Common myeloid progenitor, CD34-positive (primary cell): ENCODE data around the gene RCN1.

Experiments used
- CTCF ChIA-PET: fragments of 350-600 bp; sonication (Branson Sonifier 250); formaldehyde crosslinking; loops from one replicate; lab custom pipeline; 2021; ENCODE audit warnings: antibody characterized with exemption; lab: Charles Lee
- POLR2A ChIA-PET: fragments of 350-600 bp; sonication (Branson Sonifier 250); formaldehyde crosslinking; loops from one replicate; lab custom pipeline; 2021; ENCODE audit warnings: antibody characterized with exemption; lab: Charles Lee
- DNase-seq, 3 donors: peaks; one replicate each; pipeline versions ENCODE4 v3.0.0 to v3.0.0-alpha.2; 2013
- H3K27ac ChIP-seq, 2 experiments: 1 replicate in 1 of 2; 2 replicates in 1 of 2; pipeline ENCODE4 v1.7.0; 2013; ENCODE audit warnings: inconsistent platforms in 2 of 2, low read length in 2 of 2, mild to moderate bottlenecking in 2 of 2, low read depth in 1 of 2, moderate library complexity in 1 of 2; ENCODE audit not compliant: severe bottlenecking in 2 of 2, insufficient read depth in 1 of 2, poor library complexity in 1 of 2
- H3K27me3 ChIP-seq, 5 experiments: replicated peaks in 2 of 5; 1 replicate in 3 of 5; 2 replicates in 2 of 5; pipeline versions ENCODE4 v1.6.1 to v1.7.0; 2013; ENCODE audit warnings: low read length in 4 of 5, mild to moderate bottlenecking in 2 of 5, moderate library complexity in 2 of 5, inconsistent platforms in 1 of 5; ENCODE audit not compliant: insufficient read depth in 5 of 5, control insufficient read depth in 4 of 5
- H3K36me3 ChIP-seq, 4 experiments: 1 replicate in 2 of 4; 2 replicates in 2 of 4; pipeline versions ENCODE4 v1.6.1 to v1.7.0; 2013; ENCODE audit warnings: low read length in 3 of 4, control low read depth in 1 of 4, mild to moderate bottlenecking in 1 of 4; ENCODE audit not compliant: control insufficient read depth in 4 of 4, insufficient read depth in 4 of 4
- H3K4me1 ChIP-seq, 4 experiments: 1 replicate in 3 of 4; 2 replicates in 1 of 4; pipeline versions ENCODE4 v1.6.1 to v1.7.1; 2013; ENCODE audit warnings: low read length in 3 of 4, mild to moderate bottlenecking in 3 of 4, control low read depth in 1 of 4, inconsistent platforms in 1 of 4, moderate library complexity in 1 of 4; ENCODE audit not compliant: control insufficient read depth in 4 of 4, insufficient read depth in 4 of 4; ENCODE audit errors: control extremely low read depth in 1 of 4
- H3K4me3 ChIP-seq, 7 experiments: 1 replicate in 4 of 7; 2 replicates in 3 of 7; pipeline versions ENCODE4 v1.5.1 to v1.7.0; 2013; ENCODE audit warnings: mild to moderate bottlenecking in 7 of 7, low read length in 6 of 7, moderate library complexity in 6 of 7, inconsistent platforms in 2 of 7, low read depth in 2 of 7, control low read depth in 1 of 7; ENCODE audit not compliant: insufficient read depth in 4 of 7, control insufficient read depth in 1 of 7; ENCODE audit errors: extremely low read depth in 1 of 7
- H3K9me3 ChIP-seq, 5 experiments: 1 replicate in 4 of 5; 2 replicates in 1 of 5; pipeline versions ENCODE4 v1.6.1 to v1.7.1; 2013; ENCODE audit warnings: low read length in 4 of 5, mild to moderate bottlenecking in 2 of 5, inconsistent platforms in 1 of 5, low read depth in 1 of 5, moderate library complexity in 1 of 5; ENCODE audit not compliant: control insufficient read depth in 4 of 5, insufficient read depth in 2 of 5; ENCODE audit errors: control extremely low read depth in 1 of 5
- WGBS: methylation state at CpG from one replicate; pipeline ENCODE4 v1.1.5; 2013; ENCODE audit not compliant: insufficient coverage; 5-methylcytosine and 5-hydroxymethylcytosine counted together

The RCN1 gene

DNA sequence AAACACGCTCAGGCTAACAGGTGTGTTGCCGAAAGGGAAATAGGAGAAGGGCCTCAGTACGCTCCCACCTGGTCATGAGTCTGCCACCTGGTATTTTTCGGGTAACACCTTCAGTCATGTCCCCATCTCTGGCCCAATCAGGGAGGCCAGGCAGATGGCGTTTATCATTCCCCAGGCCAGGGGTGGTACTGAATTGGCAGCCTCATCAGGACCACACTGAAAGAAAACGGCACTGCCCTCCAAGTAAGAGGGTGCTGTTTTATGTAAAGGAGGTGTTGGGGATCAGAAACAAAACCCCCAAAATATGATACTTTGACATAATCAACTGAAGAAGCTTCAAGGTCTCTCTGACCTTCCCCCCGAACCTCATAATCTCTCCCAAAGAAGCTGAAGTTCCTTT is 58.9 kb downstream of the RCN1 start:
- ChIA-PET POLR2A (no interaction called here), CTCF (no interaction called here)
- Histone ChIP-seq H3K36me3 (no peaks in the 10 kb centered on the region), H3K27ac (no peak overlapping the region), H3K4me1 (peaks cover 0 to 3% (median 1%) of the 10 kb centered on the region in 4 experiments), H3K4me3 (no peak overlapping the region), H3K27me3 (peaks cover 0 to 13% (median 0%) of the 10 kb centered on the region in 5 experiments), H3K9me3 (no peaks in the 10 kb centered on the region)
- no peak for DNase-seq
- 100% methylated on average over 6 of the region's 7 CpGs for WGBS

DNA sequence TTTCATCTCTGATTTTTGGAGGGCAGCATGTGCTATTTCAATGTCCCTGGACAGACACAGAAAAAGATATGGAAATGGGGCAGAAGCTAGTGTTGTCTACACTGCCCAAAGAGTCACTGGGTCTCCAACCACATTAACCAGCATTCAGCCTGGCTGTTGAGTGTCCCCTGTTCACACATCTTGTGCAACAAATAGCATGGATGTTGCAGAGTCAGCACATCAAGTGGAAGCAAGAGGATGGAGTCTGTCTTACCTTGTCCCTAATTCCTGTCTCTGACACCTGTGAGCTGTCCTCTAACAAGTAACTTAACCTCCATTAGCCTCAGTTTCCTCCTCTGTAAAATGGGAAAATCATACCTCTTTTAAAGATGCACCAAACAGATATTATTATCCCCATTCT is 60.2 kb downstream of the RCN1 start:
- Histone ChIP-seq H3K36me3 (no peaks in the 10 kb centered on the region), H3K4me1 (peaks cover 0 to 3% (median 1%) of the 10 kb centered on the region in 4 experiments), H3K4me3 (no peak overlapping the region), H3K27ac (no peak overlapping the region), H3K9me3 (no peaks in the 10 kb centered on the region), H3K27me3 (peaks cover 0 to 16% (median 0%) of the 10 kb centered on the region in 5 experiments)
- POLR2A ChIA-PET = interaction anchor here (0.9 kb wide), 1 partner anchor 10 kb away, joined by 3 read pairs; no protein-coding TSS in a partner anchor
- no peak for DNase-seq
- CTCF ChIA-PET = interaction anchor here (1.3 kb wide), 1 partner anchor 100 kb away, joined by 5 read pairs; no protein-coding TSS in a partner anchor

DNA sequence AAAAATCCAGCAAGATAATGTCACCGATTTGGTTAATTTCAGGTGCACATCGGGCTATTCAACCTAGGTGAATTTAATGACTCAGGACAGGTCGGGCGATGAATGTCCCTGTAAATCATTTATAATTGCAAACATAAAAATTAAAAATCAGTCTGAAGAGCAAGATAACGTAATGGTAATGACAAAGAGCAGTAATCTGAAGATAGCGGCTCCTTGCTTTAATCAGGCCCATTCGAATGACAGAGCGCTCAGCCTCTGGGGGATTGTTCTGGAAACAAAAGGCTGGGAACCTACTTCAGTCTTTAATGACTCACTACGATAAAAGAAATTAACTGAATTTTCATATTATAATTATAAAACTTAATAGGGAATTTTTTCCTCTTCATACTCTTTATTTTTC is 61.3 kb downstream of the RCN1 start:
- no peaks in the 10 kb centered on the region for H3K36me3 ChIP-seq
- CTCF ChIA-PET = interaction anchor here (3.9 kb wide), 1 partner anchor 24 kb away, joined by 12 read pairs; no protein-coding TSS in a partner anchor

DNA sequence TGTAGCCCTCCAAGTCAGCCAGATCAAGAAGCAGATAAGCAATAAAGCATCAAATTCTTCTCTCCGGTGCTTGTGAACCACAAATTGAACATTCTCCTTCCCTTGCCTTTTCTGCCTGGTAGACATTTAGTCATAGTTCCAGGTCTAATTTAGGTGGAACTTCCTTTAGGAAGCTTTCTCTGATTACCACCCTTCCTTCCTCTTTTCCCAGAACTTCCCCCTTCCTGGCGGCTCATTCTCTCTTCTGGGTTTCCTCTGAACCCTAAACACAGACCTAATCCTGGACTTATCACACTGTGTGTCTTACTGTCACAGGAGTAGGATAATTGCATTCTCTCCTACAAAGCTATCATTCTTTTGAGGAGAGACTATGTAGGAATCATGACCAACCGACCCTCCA is 61.9 kb downstream of the RCN1 start:
- no peak for DNase-seq
- Histone ChIP-seq H3K4me1 (peaks cover 0 to 3% (median 1%) of the 10 kb centered on the region in 4 experiments), H3K9me3 (peaks cover 0 to 7% (median 0%) of the 10 kb centered on the region in 5 experiments), H3K27me3 (peaks cover 0 to 16% (median 0%) of the 10 kb centered on the region in 5 experiments), H3K36me3 (no peaks in the 10 kb centered on the region), H3K27ac (no peak overlapping the region), H3K4me3 (no peak overlapping the region)
- ChIA-PET CTCF (interaction anchor here (2.0 to 3.9 kb wide), 3 partner anchors 23 to 102 kb away, joined by 5 to 12 read pairs (median 12); no protein-coding TSS in a partner anchor), POLR2A (no interaction called here)
- 0% methylated on average over 1 of the region's 3 CpGs for WGBS

More for the DNA sequence above, 61.3 kb downstream of the RCN1 start:
- H3K27ac ChIP-seq = no peak overlapping the region
- POLR2A ChIA-PET = no interaction called here
- no peak for DNase-seq
- peaks cover 0 to 4% (median 0%) of the 10 kb centered on the region in 5 experiments for H3K9me3 ChIP-seq
- WGBS = 94% methylated on average over 7 of the region's 9 CpGs
- H3K4me3 ChIP-seq = no peak overlapping the region
- H3K27me3 ChIP-seq = peaks cover 0 to 16% (median 0%) of the 10 kb centered on the region in 5 experiments
- peaks cover 0 to 3% (median 1%) of the 10 kb centered on the region in 4 experiments for H3K4me1 ChIP-seq

- Histone ChIP-seq H3K27me3 (peaks cover 0 to 16% (median 0%) of the 10 kb centered on the region in 5 experiments), H3K9me3 (peaks cover 0 to 7% (median 0%) of the 10 kb centered on the region in 5 experiments), H3K36me3 (no peaks in the 10 kb centered on the region), H3K4me1 (peaks cover 0 to 3% (median 1%) of the 10 kb centered on the region in 4 experiments), H3K4me3 (no peak overlapping the region), H3K27ac (no peak overlapping the region)
- DNase-seq = no peak
- WGBS = no CpG with 5 or more reads among the region's 1 CpG
- ChIA-PET CTCF (interaction anchor here (0.9 to 3.9 kb wide), 6 partner anchors 10 to 147 kb away, joined by 3 to 12 read pairs (median 4); no protein-coding TSS in a partner anchor), POLR2A (no interaction called here)
Observed at GRCh38 chr11:32153747-32154146, 62.9 kb downstream of the RCN1 start.

- Histone ChIP-seq H3K4me1 (peaks cover 0 to 3% (median 1%) of the 10 kb centered on the region in 4 experiments), H3K36me3 (no peaks in the 10 kb centered on the region), H3K4me3 (no peak overlapping the region), H3K27ac (no peak overlapping the region), H3K9me3 (peaks cover 0 to 7% (median 0%) of the 10 kb centered on the region in 5 experiments), H3K27me3 (peaks cover 0 to 16% (median 0%) of the 10 kb centered on the region in 5 experiments)
- DNase-seq = peak; percentile 23 to 44 (median 37)
- CTCF ChIA-PET = interaction anchor here (0.9 to 3.9 kb wide), 6 partner anchors 11 to 147 kb away, joined by 3 to 12 read pairs (median 4); no protein-coding TSS in a partner anchor
- POLR2A ChIA-PET = no interaction called here
- WGBS = 50% methylated on average over 2 of the region's 2 CpGs
Observed at GRCh38 chr11:32154275-32154674, 63.4 kb downstream of the RCN1 start.
